Colonic mucosa (tissue), 4 donors: ENCODE measurements around the gene PBX1. TPM values are rescaled to one million over a fixed set of nuclear protein-coding genes. Genes with fewer than 3 reads are reported as not detected.

Experiments
- DNase-seq: peaks from one replicate; pipeline ENCODE4 v3.0.0-alpha.2; 2020
- H3K27ac ChIP-seq: fragments of 200-600 bp; one replicate; pipeline ENCODE4 v1.8.0; 2021
- H3K27me3 ChIP-seq: fragments of 200-600 bp; one replicate; pipeline ENCODE4 v1.8.0; 2021
- H3K36me3 ChIP-seq: fragments of 200-600 bp; one replicate; pipeline ENCODE4 v1.8.0; 2021
- H3K4me1 ChIP-seq: fragments of 200-600 bp; one replicate; pipeline ENCODE4 v1.8.0; 2021; ENCODE audit warnings: mild to moderate bottlenecking
- H3K4me3 ChIP-seq: fragments of 200-600 bp; one replicate; pipeline ENCODE4 v1.8.0; 2021
- H3K9ac ChIP-seq, 2 donors: one replicate each; pipeline ENCODE4 v1.7.0; 2013; ENCODE audit warnings: control low read depth in 2 of 2, low read depth in 2 of 2, low read length in 2 of 2
- H3K9me3 ChIP-seq: fragments of 200-600 bp; one replicate; pipeline ENCODE4 v1.8.0; 2021
- CTCF ChIP-seq: fragments of 200-600 bp; IDR thresholded peaks from one replicate; pipeline ENCODE4 v1.8.0; 2022; ENCODE audit warnings: antibody characterized with exemption, mild to moderate bottlenecking
- intact Hi-C: fragments of 100-400 bp; cut with DNase I; formaldehyde crosslinking; loops from one replicate; pipeline ENCODE4 v1.14.1; 2022
- total RNA-seq, 2 donors: library from RNA; stranded (reverse); fragmentation: NEBNext Ultra II Directional in 1 of 2; extraction: Animal tissue kit (Norgen Biotek cat#: 25700) in 1 of 2; gene quantifications; one replicate each; pipeline ENCODE4 v1.2.1, GENCODE V29; 2021
- donor health status: healthy.
- donor health status: DM: no; HTN: no; CAD: no.
- donor health status: DM: no; HTN: no; CAD: no.

PBX1 gene
- total RNA-seq, 2 donors from 2014 or later, result 27.2 to 53.7 TPM

- intact Hi-C loops, result no loop called here
- H3K27ac ChIP-seq, result peak overlapping the region; percentile 85
- no peak for TF ChIP-seq CTCF
- no peaks in the 10 kb centered on the region for H3K9me3 ChIP-seq
- H3K4me1 ChIP-seq, result no peaks in the 10 kb centered on the region
- no peaks in the 10 kb centered on the region for H3K27me3 ChIP-seq
- H3K9ac ChIP-seq, result peak overlapping the region; percentile 47 to 76
- DNase-seq, result no peak
- H3K36me3 ChIP-seq, result no peaks in the 10 kb centered on the region
- peak overlapping the region; percentile 66 for H3K4me3 ChIP-seq
Measured at GRCh38 chr1:164561472-164561871, 2.5 kb downstream of the PBX1 start.

DNA sequence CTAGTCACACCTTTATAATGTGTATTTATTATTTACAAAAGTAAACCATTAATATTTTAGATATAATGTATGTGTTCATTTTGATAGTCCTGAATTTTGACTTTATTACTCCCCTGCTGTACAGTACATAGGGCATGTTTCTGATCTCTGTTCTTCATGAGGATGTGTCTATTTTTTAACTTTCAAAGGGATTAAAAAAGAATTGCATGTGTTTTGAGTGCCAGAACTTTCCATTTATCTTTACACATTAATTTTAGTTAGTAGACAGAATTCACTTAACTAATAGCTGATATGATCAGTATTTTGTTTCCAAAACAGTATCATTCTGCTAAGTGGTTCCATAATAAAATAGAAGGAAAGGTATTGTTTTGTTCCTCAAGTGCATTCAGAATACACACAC lies 3.1 kb downstream of the PBX1 start:
- H3K27me3 ChIP-seq, result no peaks in the 10 kb centered on the region
- peak overlapping the region; percentile 66 for H3K4me3 ChIP-seq
- H3K36me3 ChIP-seq, result no peaks in the 10 kb centered on the region
- H3K9ac ChIP-seq, result peak overlapping the region in 1 of 2 donors; percentile 75
- no peaks in the 10 kb centered on the region for H3K9me3 ChIP-seq
- intact Hi-C loops, result no loop called here
- H3K27ac ChIP-seq, result no peak overlapping the region
- no peak for DNase-seq
- TF ChIP-seq CTCF, result no peak
- no peaks in the 10 kb centered on the region for H3K4me1 ChIP-seq

DNA sequence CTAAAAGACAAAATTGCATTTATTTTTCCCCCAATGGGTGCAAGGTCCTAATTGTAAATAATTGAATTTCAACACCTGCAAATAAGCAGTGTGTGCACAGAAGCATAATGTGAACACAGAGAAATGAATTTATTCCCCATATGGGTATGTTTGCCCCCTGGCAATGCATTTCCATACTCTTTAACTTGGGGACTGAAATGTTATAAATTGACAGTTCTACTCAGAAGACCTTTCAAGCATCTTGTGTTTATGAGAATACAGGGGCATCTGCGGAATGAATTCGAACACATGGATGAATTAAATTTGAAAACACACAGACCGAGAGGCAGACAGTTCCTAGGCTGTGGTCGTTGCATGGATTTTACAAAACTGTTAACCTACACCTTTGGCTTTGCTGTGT lies 3.5 kb downstream of the PBX1 start:
- intact Hi-C loops, result no loop called here
- peak overlapping the region; percentile 4 for H3K4me3 ChIP-seq
- TF ChIP-seq CTCF, result no peak
- no peak for DNase-seq
- no peak overlapping the region for H3K27ac ChIP-seq
- no peaks in the 10 kb centered on the region for H3K4me1 ChIP-seq
- H3K27me3 ChIP-seq, result no peaks in the 10 kb centered on the region
- H3K9me3 ChIP-seq, result no peaks in the 10 kb centered on the region
- H3K9ac ChIP-seq, result peak overlapping the region in 1 of 2 donors; percentile 75
- no peaks in the 10 kb centered on the region for H3K36me3 ChIP-seq

- Histone ChIP-seq H3K9me3 (no peaks in the 10 kb centered on the region), H3K4me3 (peak overlapping the region; percentile 4), H3K9ac (peak overlapping the region in 1 of 2 donors; percentile 75), H3K36me3 (no peaks in the 10 kb centered on the region), H3K27ac (no peak overlapping the region), H3K27me3 (no peaks in the 10 kb centered on the region), H3K4me1 (no peaks in the 10 kb centered on the region)
- TF ChIP-seq CTCF, result no peak
- intact Hi-C loops, result no loop called here
- no peak for DNase-seq
Measured at GRCh38 chr1:164562947-164563520, 4.0 kb downstream of the PBX1 start.

- no peaks in the 10 kb centered on the region for H3K4me1 ChIP-seq
- H3K27ac ChIP-seq, result no peak overlapping the region
- DNase-seq, result no peak
- H3K36me3 ChIP-seq, result no peaks in the 10 kb centered on the region
- no peak overlapping the region for H3K9ac ChIP-seq
- H3K27me3 ChIP-seq, result no peaks in the 10 kb centered on the region
- intact Hi-C loops, result no loop called here
- H3K4me3 ChIP-seq, result peak overlapping the region; percentile 4
- H3K9me3 ChIP-seq, result no peaks in the 10 kb centered on the region
- no peak for TF ChIP-seq CTCF
Measured at GRCh38 chr1:164563721-164564360, 4.9 kb downstream of the PBX1 start.
